ENCODE results near the gene BCKDK. TPM values are rescaled to one million over a fixed set of nuclear protein-coding genes. Genes with fewer than 3 reads are reported as not detected.

The BCKDK gene
- total RNA-seq, 2 donors from 2014 or later: 47.0 to 57.7 TPM

- H3K36me3 Mint-ChIP-seq (ENCODE audit: low read depth): peaks cover 20% of the 10 kb centered on the region
- Histone ChIP-seq H3K27me3 (ENCODE audit: control insufficient read depth, insufficient read depth, low read length, poor library complexity, severe bottlenecking) (no peaks in the 10 kb centered on the region), H3K9me3 (ENCODE audit: control insufficient read depth, low read length) (no peaks in the 10 kb centered on the region), H3K27ac (ENCODE audit: low read depth, low read length) (no peak overlapping the region), H3K4me1 (ENCODE audit: control insufficient read depth, insufficient read depth, low read length) (peaks cover 10% of the 10 kb centered on the region), H3K4me3 (ENCODE audit: low read length) (peak overlapping the region; percentile 94), H3K9ac (ENCODE audit: extremely low read depth, low read length, poor library complexity, severe bottlenecking) (peak overlapping the region; percentile 84), H3K36me3 (ENCODE audit: control insufficient read depth, insufficient read depth, low read length) (peaks cover 14% of the 10 kb centered on the region)
- H3K27ac Mint-ChIP-seq: peak overlapping the region; percentile 96
- H3K27me3 Mint-ChIP-seq (ENCODE audit: insufficient read depth): no peaks in the 10 kb centered on the region
- peak overlapping the region; percentile 90 for H3K4me3 Mint-ChIP-seq
- 39 to 46% methylated on average over 3 to 5 of the region's 5 CpGs for WGBS, 2 experiments (ENCODE audit: insufficient coverage in 1 of 2, insufficient read length in 1 of 2)
- TF ChIP-seq CTCF (conservative IDR thresholded peaks at IDR 0.05): no peak
- no peak for DNase-seq
- H3K9me3 Mint-ChIP-seq: no peaks in the 10 kb centered on the region
- H3K4me1 Mint-ChIP-seq: peaks cover 32% of the 10 kb centered on the region
These were observed 25.9 kb downstream of the BCKDK start for GRCh38 chr16:31134091-31134571.

GRCh38 chr16:31134625-31135534 lies 26.7 kb downstream of the BCKDK start:
- no peaks in the 10 kb centered on the region for H3K27me3 Mint-ChIP-seq (ENCODE audit: insufficient read depth)
- Histone ChIP-seq H3K4me3 (ENCODE audit: low read length) (peak overlapping the region; percentile 94), H3K9me3 (ENCODE audit: control insufficient read depth, low read length) (no peaks in the 10 kb centered on the region), H3K9ac (ENCODE audit: extremely low read depth, low read length, poor library complexity, severe bottlenecking) (peak overlapping the region; percentile 84), H3K4me1 (ENCODE audit: control insufficient read depth, insufficient read depth, low read length) (peaks cover 10% of the 10 kb centered on the region), H3K27ac (ENCODE audit: low read depth, low read length) (peak overlapping the region; percentile 60), H3K27me3 (ENCODE audit: control insufficient read depth, insufficient read depth, low read length, poor library complexity, severe bottlenecking) (no peaks in the 10 kb centered on the region), H3K36me3 (ENCODE audit: control insufficient read depth, insufficient read depth, low read length) (peaks cover 14% of the 10 kb centered on the region)
- H3K36me3 Mint-ChIP-seq (ENCODE audit: low read depth): peaks cover 20% of the 10 kb centered on the region
- peak; percentile 54 for TF ChIP-seq CTCF (conservative IDR thresholded peaks at IDR 0.05)
- H3K9me3 Mint-ChIP-seq: no peaks in the 10 kb centered on the region
- H3K27ac Mint-ChIP-seq: peak overlapping the region; percentile 96
- peaks cover 32% of the 10 kb centered on the region for H3K4me1 Mint-ChIP-seq
- peak overlapping the region; percentile 90 for H3K4me3 Mint-ChIP-seq
- 13 to 17% methylated on average over 1 to 14 of the region's 18 CpGs for WGBS, 2 experiments (ENCODE audit: insufficient coverage in 1 of 2, insufficient read length in 1 of 2)
- peak; percentile 90 for DNase-seq

- H3K4me3 ChIP-seq (ENCODE audit: low read length): peak within 1 kb of the TSS; percentile 94
- H3K27ac ChIP-seq (ENCODE audit: low read depth, low read length): peak within 1 kb of the TSS; percentile 60
These were observed 27.5 kb downstream of the BCKDK start, which contains the start of gene PRSS8 for GRCh38 chr16:31135535-31136286. Gene PRSS8 (minus strand): TSS chr16:31135727. CDS start chr16:31135498, 229 bp downstream.

More at GRCh38 chr16:31135535-31136286, 27.5 kb downstream of the BCKDK start, which contains the start of gene PRSS8:
- peak within 1 kb of the TSS; percentile 96 for H3K27ac Mint-ChIP-seq
- peaks cover 32% of the 10 kb centered on the region for H3K4me1 Mint-ChIP-seq
- H3K27me3 Mint-ChIP-seq (ENCODE audit: insufficient read depth): no peaks in the 10 kb centered on the region
- H3K36me3 ChIP-seq (ENCODE audit: control insufficient read depth, insufficient read depth, low read length): peaks cover 9% of the 10 kb centered on the region
- no peak for TF ChIP-seq CTCF (conservative IDR thresholded peaks at IDR 0.05)
- H3K4me3 Mint-ChIP-seq: peak within 1 kb of the TSS; percentile 90
- no peaks in the 10 kb centered on the region for H3K9me3 ChIP-seq (ENCODE audit: control insufficient read depth, low read length)
- peak within 1 kb of the TSS; percentile 84 for H3K9ac ChIP-seq (ENCODE audit: extremely low read depth, low read length, poor library complexity, severe bottlenecking)
- H3K36me3 Mint-ChIP-seq (ENCODE audit: low read depth): peaks cover 20% of the 10 kb centered on the region
- peak; percentile 89 for DNase-seq
- H3K27me3 ChIP-seq (ENCODE audit: control insufficient read depth, insufficient read depth, low read length, poor library complexity, severe bottlenecking): no peaks in the 10 kb centered on the region
- WGBS, 2 experiments (ENCODE audit: insufficient coverage in 1 of 2, insufficient read length in 1 of 2): 31 to 34% methylated on average over 8 to 22 of the region's 22 CpGs
- H3K4me1 ChIP-seq (ENCODE audit: control insufficient read depth, insufficient read depth, low read length): peaks cover 10% of the 10 kb centered on the region
- H3K9me3 Mint-ChIP-seq: no peaks in the 10 kb centered on the region
